Motor neuron (in vitro differentiated cells): Measurements from ENCODE around the gene E2F1. TPM values are rescaled to one million over a fixed set of nuclear protein-coding genes. Genes with fewer than 3 reads are reported as not detected.
A peak's percentile ranks its signal among the peaks of the same experiment; 100 is the strongest.

Experiments
- ATAC-seq, 8 experiments: fragments of 200-7000 bp; cut with Tn5 transposase; replicated peaks in 6 of 8; 2 replicates each; pipeline ENCODE4 v1.8.0; 2021; ENCODE audit warnings: mild to moderate bottlenecking in 8 of 8, moderate library complexity in 8 of 8
- H3K27ac ChIP-seq, 2 donors: fragments of 250-450 bp; sonication (Bioruptor Pico); 2 replicates each; pipeline ENCODE4 v1.9.0; 2021; ENCODE audit warnings: antibody characterized with exemption in 2 of 2, mild to moderate bottlenecking in 2 of 2, moderate library complexity in 1 of 2
- H3K4me1 ChIP-seq, 2 donors: fragments of 250-450 bp; sonication (Bioruptor Pico); replicated peaks in 1 of 2; 2 replicates each; pipeline ENCODE4 v1.6.1; 2021; ENCODE audit warnings: antibody characterized with exemption in 2 of 2, mild to moderate bottlenecking in 2 of 2, moderate library complexity in 1 of 2
- H3K4me3 ChIP-seq, 5 donors: fragments of 250-450 bp; sonication (Bioruptor Pico); 2 replicates each; pipeline ENCODE4 v1.9.0; 2021; ENCODE audit warnings: antibody characterized with exemption in 5 of 5, mild to moderate bottlenecking in 5 of 5, moderate library complexity in 4 of 5
- WGBS, 10 experiments: fragments of 450-650 bp; shearing (Covaris generic); methylation state at CpG; one replicate each; pipeline ENCODE4 v1.0.0; 2022; 5-methylcytosine and 5-hydroxymethylcytosine counted together
- in situ Hi-C, 9 experiments: fragments of 400-800 bp; cut with MboI; loops; one replicate each; pipeline ENCODE4 v1.15.0; 2021; ENCODE audit warnings: low sequenced_read_pairs in 9 of 9, low pct_unique_long_range_greater_than_20kb in 2 of 9; ENCODE audit not compliant: unreplicated experiment in 9 of 9
- total RNA-seq, 8 experiments: library from RNA; unstranded; fragments of 300-600 nt; gene quantifications; 2 replicates each; pipeline versions ENCODE4 v1.2.3 to v1.2.4, GENCODE V29; 2022

The E2F1 gene
- total RNA-seq, 8 experiments from 2014 or later: 0.86 to 31.2 (median 2.2) TPM

- Histone ChIP-seq H3K4me1 (peaks cover 17 to 21% of the 10 kb centered on the region in 2 donors), H3K27ac (no peak overlapping the region), H3K4me3 (no peak overlapping the region)
- ATAC-seq: no peak
- WGBS, 10 experiments: 100% methylated on average over 1 of the region's 1 CpG; no CpG with 5 or more reads in 9 of the 10 experiments
- in situ Hi-C loops: no loop called here
Observed at GRCh38 chr20:33689493-33689892, 3.3 kb upstream of the E2F1 start.

GRCh38 chr20:33688938-33689424, 2.8 kb upstream of the E2F1 start:
- H3K4me1 ChIP-seq: peaks cover 16 to 21% of the 10 kb centered on the region in 2 donors
- in situ Hi-C loops: no loop called here
- no peak overlapping the region for H3K4me3 ChIP-seq
- 83 to 100% (median 98%) methylated on average over 1 to 3 of the region's 3 CpGs; no CpG with 5 or more reads in 4 of the 10 experiments for whole genome bisulfite sequencing, 10 experiments
- no peak for ATAC-seq
- H3K27ac ChIP-seq: no peak overlapping the region

GRCh38 chr20:33687993-33688937, 2.1 kb upstream of the E2F1 start:
- no peak for ATAC-seq
- Histone ChIP-seq H3K4me3 (no peak overlapping the region), H3K27ac (no peak overlapping the region), H3K4me1 (peaks cover 9 to 13% of the 10 kb centered on the region in 2 donors)
- 67 to 100% (median 100%) methylated on average over 1 to 3 of the region's 3 CpGs; no CpG with 5 or more reads in 1 of the 10 experiments for WGBS, 10 experiments
- in situ Hi-C loops: no loop called here

- H3K4me1 ChIP-seq: peaks cover 8 to 11% of the 10 kb centered on the region in 2 donors
- in situ Hi-C loops: no loop called here
- H3K4me3 ChIP-seq: no peak overlapping the region
- no peak overlapping the region for H3K27ac ChIP-seq
- no peak for ATAC-seq
- WGBS, 10 experiments: 37 to 94% (median 74%) methylated on average over 2 to 6 of the region's 8 CpGs; no CpG with 5 or more reads in 3 of the 10 experiments
Observed at GRCh38 chr20:33687370-33687915, 1.3 kb upstream of the E2F1 start.

GRCh38 chr20:33686984-33687366, 790 bp upstream of the E2F1 start:
- no peak overlapping the region for H3K4me3 ChIP-seq
- in situ Hi-C loops: no loop called here
- no peak for ATAC-seq
- peak overlapping the region; percentile 9 to 16 for H3K27ac ChIP-seq
- peaks cover 8 to 11% of the 10 kb centered on the region in 2 donors for H3K4me1 ChIP-seq
- WGBS, 10 experiments: 72 to 100% (median 84%) methylated on average over 1 to 11 of the region's 14 CpGs; no CpG with 5 or more reads in 4 of the 10 experiments

- peak in 7 of 8 experiments; percentile 0 to 59 (median 38) for ATAC-seq
- 0 to 9% (median 0%) methylated on average over 1 to 8 of the region's 53 CpGs; no CpG with 5 or more reads in 4 of the 10 experiments for WGBS, 10 experiments
- in situ Hi-C loops: no loop called here
- Histone ChIP-seq H3K27ac (peak overlapping the region in 1 of 2 donors; percentile 53), H3K4me3 (peak overlapping the region; percentile 41 to 65 (median 55)), H3K4me1 (peaks cover 8 to 11% of the 10 kb centered on the region in 2 donors)
Observed at GRCh38 chr20:33685328-33686099, 671 bp downstream of the E2F1 start.

GRCh38 chr20:33684533-33685327, 1.5 kb downstream of the E2F1 start:
- Histone ChIP-seq H3K4me1 (peaks cover 8 to 11% of the 10 kb centered on the region in 2 donors), H3K4me3 (peak overlapping the region in 3 of 5 donors; percentile 53 to 58 (median 55)), H3K27ac (peak overlapping the region; percentile 53 to 76)
- in situ Hi-C loops: no loop called here
- WGBS, 10 experiments: 4 to 100% (median 31%) methylated on average over 1 to 5 of the region's 10 CpGs; no CpG with 5 or more reads in 3 of the 10 experiments
- peak in 4 of 8 experiments; percentile 2 to 51 (median 24) for ATAC-seq

- no peak overlapping the region for H3K27ac ChIP-seq
- ATAC-seq: no peak
- peaks cover 8 to 9% of the 10 kb centered on the region in 2 donors for H3K4me1 ChIP-seq
- 42 to 100% (median 73%) methylated on average over 1 to 2 of the region's 9 CpGs; no CpG with 5 or more reads in 7 of the 10 experiments for WGBS, 10 experiments
- in situ Hi-C loops: no loop called here
- H3K4me3 ChIP-seq: no peak overlapping the region
Observed at GRCh38 chr20:33681728-33682353, 4.3 kb downstream of the E2F1 start.

- 85 to 100% (median 100%) methylated on average over 1 to 3 of the region's 5 CpGs; no CpG with 5 or more reads in 3 of the 10 experiments for WGBS, 10 experiments
- Histone ChIP-seq H3K4me3 (no peak overlapping the region), H3K27ac (no peak overlapping the region), H3K4me1 (peaks cover 6% of the 10 kb centered on the region in 2 donors)
- ATAC-seq: no peak
- in situ Hi-C loops: no loop called here
Observed at GRCh38 chr20:33681288-33681687, 4.9 kb downstream of the E2F1 start.

GRCh38 chr20:33680686-33681085, 5.5 kb downstream of the E2F1 start:
- Histone ChIP-seq H3K27ac (no peak overlapping the region), H3K4me1 (peaks cover 9% of the 10 kb centered on the region in 2 donors), H3K4me3 (no peak overlapping the region)
- 90 to 100% (median 95%) methylated on average over 1 to 2 of the region's 2 CpGs; no CpG with 5 or more reads in 6 of the 10 experiments for WGBS, 10 experiments
- ATAC-seq: no peak
- in situ Hi-C loops: no loop called here

- Histone ChIP-seq H3K4me1 (peaks cover 16 to 17% of the 10 kb centered on the region in 2 donors), H3K27ac (no peak overlapping the region), H3K4me3 (no peak overlapping the region)
- no peak for ATAC-seq
- 80 to 100% (median 95%) methylated on average over 1 to 8 of the region's 20 CpGs; no CpG with 5 or more reads in 4 of the 10 experiments for WGBS, 10 experiments
- in situ Hi-C loops: no loop called here
Observed at GRCh38 chr20:33679758-33680485, 6.3 kb downstream of the E2F1 start.
